Caco-2 (cell line): ENCODE results near the gene YY1. TPM values are rescaled to one million over a fixed set of nuclear protein-coding genes. Genes with fewer than 3 reads are reported as not detected.
"Not testable (repeated sequence)": the region's sequence is repeated elsewhere in the genome, so short reads cannot be mapped to it uniquely, and the experiment has no call there.

Experiments used
- BruUV-seq: library from RNA; stranded (reverse); fragments of 400-500 nt; replicated peaks from 2 replicates; lab custom pipeline; 2021; lab: Mats Ljungman, UMichigan
- CTCF ChIA-PET: fragments of 300-600 bp; sonication (Branson Sonifier 250); formaldehyde crosslinking; loops from one replicate; lab custom pipeline; 2022; ENCODE audit warnings: antibody characterized with exemption; lab: Charles Lee
- POLR2A ChIA-PET: fragments of 300-600 bp; sonication (Branson Sonifier 250); formaldehyde crosslinking; loops from one replicate; lab custom pipeline; 2022; ENCODE audit warnings: antibody characterized with exemption; lab: Charles Lee
- DNase-seq, 2 experiments: peaks; one replicate each; pipeline versions ENCODE4 v3.0.0 to v3.0.0-alpha.2; 2020 to 2022
- H3K27me3 ChIP-seq: replicated peaks from 2 replicates; pipeline ENCODE4 v1.6.0; 2011; ENCODE audit warnings: low read length; ENCODE audit not compliant: control insufficient read depth, insufficient read depth
- H3K36me3 ChIP-seq: 2 replicates; pipeline ENCODE4 v1.5.1; 2011; ENCODE audit warnings: low read length; ENCODE audit not compliant: control insufficient read depth, insufficient read depth
- H3K4me1 ChIP-seq: fragments of 250-450 bp; sonication (Bioruptor Pico); 2 replicates; pipeline ENCODE4 v1.5.1; 2020; ENCODE audit warnings: mild to moderate bottlenecking
- H3K4me3 ChIP-seq: 2 replicates; pipeline ENCODE4 v1.5.1; 2011; ENCODE audit warnings: low read depth, mild to moderate bottlenecking, control low read depth, low read length
- H3K9me3 ChIP-seq: fragments of 250-450 bp; sonication (Bioruptor Pico); 2 replicates; pipeline ENCODE4 v1.5.1; 2020; ENCODE audit warnings: mild to moderate bottlenecking, moderate library complexity
- H3K27ac Mint-ChIP-seq: one replicate; pipeline ENCODE4 v1.8.0; 2022; ENCODE audit warnings: mixed read lengths; ENCODE audit not compliant: unreplicated experiment
- H3K27me3 Mint-ChIP-seq: one replicate; pipeline ENCODE4 v1.8.0; 2022; ENCODE audit warnings: mixed read lengths; ENCODE audit not compliant: insufficient read depth, unreplicated experiment
- H3K36me3 Mint-ChIP-seq: one replicate; pipeline ENCODE4 v1.8.0; 2022; ENCODE audit warnings: mild to moderate bottlenecking, mixed read lengths; ENCODE audit not compliant: insufficient read depth, unreplicated experiment
- H3K4me1 Mint-ChIP-seq: one replicate; pipeline ENCODE4 v1.8.0; 2022; ENCODE audit warnings: low read depth, mixed read lengths; ENCODE audit not compliant: unreplicated experiment
- H3K4me3 Mint-ChIP-seq: one replicate; pipeline ENCODE4 v1.8.0; 2022; ENCODE audit warnings: mild to moderate bottlenecking, moderate library complexity, mixed read lengths; ENCODE audit not compliant: unreplicated experiment
- H3K9me3 Mint-ChIP-seq: one replicate; pipeline ENCODE4 v1.8.0; 2022; ENCODE audit warnings: mixed read lengths; ENCODE audit not compliant: unreplicated experiment
- CTCF ChIP-seq, 2 experiments: fragments of 200-600 bp in 1 of 2; IDR thresholded peaks; 1 replicate in 1 of 2; 2 replicates in 1 of 2; pipeline versions ENCODE4 v1.5.1 to v1.8.0; 2011 to 2022; ENCODE audit warnings: antibody characterized with exemption in 1 of 2, control low read depth in 1 of 2, inconsistent platforms in 1 of 2, low read depth in 1 of 2, low read length in 1 of 2, mild to moderate bottlenecking in 1 of 2, moderate library complexity in 1 of 2; ENCODE audit not compliant: insufficient read depth in 1 of 2, severe bottlenecking in 1 of 2, unreplicated experiment in 1 of 2
- intact Hi-C: fragments of 100-400 bp; cut with micrococcal nuclease; formaldehyde crosslinking; loops from one replicate; pipeline ENCODE4 v1.10.0; 2022; ENCODE audit not compliant: unreplicated experiment
- total RNA-seq: library from RNA; stranded (reverse); gene quantifications from 2 replicates; pipeline ENCODE4 v1.2.3, GENCODE V29; 2022

The YY1 gene
- total RNA-seq, 1 experiment from 2014 or later: 94.1 TPM

DNA sequence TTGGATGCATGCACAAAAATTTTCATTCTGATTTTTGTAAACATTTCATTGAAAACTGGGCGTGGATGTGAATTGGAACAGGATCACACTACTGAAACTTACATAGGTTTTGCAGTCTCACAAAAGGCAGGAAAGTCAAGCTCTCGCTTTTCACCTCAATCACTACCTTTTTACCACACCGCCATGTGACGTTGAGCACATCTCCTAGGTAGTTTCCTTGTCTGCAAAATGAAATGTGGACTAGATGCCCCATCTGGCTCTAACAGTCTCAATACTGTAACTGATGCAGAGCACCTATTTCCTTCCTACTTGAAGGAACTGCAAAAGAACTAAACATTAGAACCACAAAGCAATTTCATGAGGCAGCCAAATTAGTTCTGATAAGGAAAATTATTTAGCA lies 4.4 kb upstream of the YY1 start:
- intact Hi-C loops: no loop called here
- no TSS peak for BruUV-seq
- H3K9me3 ChIP-seq: no peaks in the 10 kb centered on the region
- H3K4me3 ChIP-seq: no peak overlapping the region
- Mint-ChIP-seq H3K4me3 (no peak overlapping the region), H3K27me3 (no peaks in the 10 kb centered on the region), H3K9me3 (no peaks in the 10 kb centered on the region), H3K27ac (no peak overlapping the region), H3K36me3 (peaks cover 27% of the 10 kb centered on the region), H3K4me1 (peaks cover 9% of the 10 kb centered on the region)
- no peak for DNase-seq
- H3K4me1 ChIP-seq: peaks cover 7% of the 10 kb centered on the region; the same call in 1 of the 2 replicates
- no peaks in the 10 kb centered on the region for H3K36me3 ChIP-seq
- H3K27me3 ChIP-seq: no peaks in the 10 kb centered on the region
- TF ChIP-seq CTCF (IDR thresholded peaks at IDR 0.05; ENCODE audit: insufficient read depth in 1 of 2, low read depth in 1 of 2, low read length in 1 of 2, severe bottlenecking in 1 of 2, unreplicated experiment in 1 of 2): no peak
- POLR2A ChIA-PET: no interaction called here
- CTCF ChIA-PET: no interaction called here

DNA sequence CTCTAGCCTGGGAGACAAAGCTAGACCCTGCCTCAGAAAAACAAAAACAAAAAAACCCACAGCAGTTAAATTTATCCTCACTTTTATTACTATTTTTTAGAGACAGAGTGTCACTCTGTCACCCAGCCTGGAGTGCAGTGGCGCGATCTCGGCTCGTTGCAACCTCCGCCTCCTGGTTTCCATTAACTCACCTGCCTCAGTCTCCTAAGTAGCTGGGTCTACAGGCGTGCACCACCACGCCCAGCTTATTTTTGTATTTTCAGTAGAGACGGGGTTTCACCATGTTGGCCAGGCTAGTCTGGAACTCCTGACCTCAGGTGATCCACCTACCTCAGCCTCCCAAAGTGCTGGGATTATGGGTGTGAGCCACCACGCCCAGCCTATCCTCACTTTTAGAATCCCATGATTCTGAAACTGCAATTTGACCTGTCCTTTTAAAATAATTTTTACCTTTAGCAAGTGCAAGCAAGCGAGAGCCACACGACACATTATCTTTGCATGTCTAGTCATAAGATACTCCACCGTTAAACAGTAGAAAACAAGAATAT lies 2.6 kb upstream of the YY1 start:
- H3K27me3 ChIP-seq, H3K4me1 ChIP-seq, H3K9me3 Mint-ChIP-seq, H3K27me3 Mint-ChIP-seq, H3K4me1 Mint-ChIP-seq, intact Hi-C loops, H3K9me3 ChIP-seq, H3K36me3 ChIP-seq, BruUV-seq, H3K4me3 ChIP-seq, DNase-seq: not testable (repeated sequence)
- CTCF ChIA-PET: interaction anchor here (0.6 to 2.1 kb wide), 4 partner anchors 10 to 918 kb away, joined by 4 to 10 read pairs (median 4); no protein-coding TSS in a partner anchor
- POLR2A ChIA-PET: interaction anchor here (0.8 to 1.5 kb wide), 3 partner anchors 15 to 43 kb away, joined by 3 to 11 read pairs (median 5); no protein-coding TSS in a partner anchor
- peaks cover 34% of the 10 kb centered on the region for H3K36me3 Mint-ChIP-seq
- peak overlapping the region; percentile 84 for H3K4me3 Mint-ChIP-seq
- H3K27ac Mint-ChIP-seq: peak overlapping the region; percentile 88

GRCh38 chr14:100236881-100237280 lies 2.1 kb upstream of the YY1 start:
- H3K4me3 Mint-ChIP-seq: peak overlapping the region; percentile 84
- H3K27me3 Mint-ChIP-seq: no peaks in the 10 kb centered on the region
- no peaks in the 10 kb centered on the region for H3K9me3 Mint-ChIP-seq
- Histone ChIP-seq H3K4me3 (peak overlapping the region; percentile 89), H3K9me3 (no peaks in the 10 kb centered on the region), H3K27me3 (no peaks in the 10 kb centered on the region), H3K4me1 (peaks cover 7% of the 10 kb centered on the region; the same call in 1 of the 2 replicates), H3K36me3 (no peaks in the 10 kb centered on the region)
- H3K36me3 Mint-ChIP-seq: peaks cover 40% of the 10 kb centered on the region
- intact Hi-C loops: no loop called here
- BruUV-seq: no TSS peak
- DNase-seq: no peak
- CTCF ChIA-PET: interaction anchor here (0.6 to 2.1 kb wide), 4 partner anchors 10 to 919 kb away, joined by 4 to 10 read pairs (median 4); no protein-coding TSS in a partner anchor
- TF ChIP-seq CTCF (IDR thresholded peaks at IDR 0.05; ENCODE audit: insufficient read depth in 1 of 2, low read depth in 1 of 2, low read length in 1 of 2, severe bottlenecking in 1 of 2, unreplicated experiment in 1 of 2): no peak
- H3K27ac Mint-ChIP-seq: peak overlapping the region; percentile 88
- peaks cover 9% of the 10 kb centered on the region for H3K4me1 Mint-ChIP-seq
- POLR2A ChIA-PET: interaction anchor here (0.9 to 1.5 kb wide), 2 partner anchors 15 to 22 kb away, joined by 5 to 11 read pairs; no protein-coding TSS in a partner anchor
